ENCODE measurements around the gene GBGT1. TPM values are rescaled to one million over a fixed set of nuclear protein-coding genes. Genes with fewer than 3 reads are reported as not detected.

Gene GBGT1
- total and polyA plus RNA-seq, 2 experiments from 2014 or later, result 3.7 to 22.4 TPM

DNA sequence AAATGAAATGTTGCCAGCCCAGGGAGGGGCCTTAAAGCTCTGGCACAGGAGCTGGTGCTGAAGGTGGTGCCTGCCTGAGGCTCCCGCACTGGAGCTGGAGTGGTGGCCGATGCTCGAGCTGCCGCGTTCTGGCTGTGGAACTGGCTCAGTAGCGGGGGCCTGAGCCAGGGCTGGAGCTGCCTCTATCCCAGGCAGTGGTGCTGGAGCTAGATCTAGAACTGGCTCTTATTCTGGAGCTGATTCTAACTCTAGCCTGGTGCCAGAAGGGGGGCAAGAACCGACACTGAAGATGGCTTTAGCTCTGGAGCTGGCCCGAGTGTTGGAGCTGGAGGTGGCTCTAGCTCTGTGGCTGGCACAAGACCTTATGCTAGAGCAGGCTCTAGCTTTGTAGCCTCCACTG lies 26.1 kb upstream of the GBGT1 start:
- no peak for ATAC-seq
- no peak for DNase-seq (ENCODE audit: low spot score)
- H3K9me3 Mint-ChIP-seq, result 0 out of 3 replicates have a peak, but pooled peaks cover 2% of the 10 kb centered on the region
- H3K4me1 Mint-ChIP-seq, result peaks cover 2% of the 10 kb centered on the region; the same call in 1 of the 3 replicates
- H3K27ac Mint-ChIP-seq, result no peak overlapping the region
- no peak overlapping the region for H3K4me3 Mint-ChIP-seq
- no peaks in the 10 kb centered on the region for H3K36me3 Mint-ChIP-seq (ENCODE audit: low read depth)
- Histone ChIP-seq H3K4me3 (no peak overlapping the region), H3K27ac (ENCODE audit: low read depth) (no peak overlapping the region), H4K20me1 (replicated peaks; ENCODE audit: insufficient read depth) (no peaks in the 10 kb centered on the region), H3K36me3 (ENCODE audit: insufficient read depth) (no peaks in the 10 kb centered on the region), H3K79me2 (replicated peaks; ENCODE audit: insufficient read depth) (no peaks in the 10 kb centered on the region), H3K9me2 (ENCODE audit: insufficient read depth) (no peaks in the 10 kb centered on the region), H3F3A (replicated peaks; ENCODE audit: low read depth) (no peaks in the 10 kb centered on the region), H3K4me2 (no peak overlapping the region), H2AFZ (no peak overlapping the region), H3K4me1 (ENCODE audit: insufficient read depth) (no peaks in the 10 kb centered on the region), H3K27me3 (ENCODE audit: insufficient read depth) (peaks cover 10% of the 10 kb centered on the region; the same call in 1 of the 2 replicates)
- H3K27me3 Mint-ChIP-seq (ENCODE audit: insufficient read depth, low read depth, poor library complexity), result peaks cover 20% of the 10 kb centered on the region
- TF ChIP-seq STAT1 (IDR thresholded peaks at IDR 0.05; ENCODE audit: unreplicated experiment) (no peak), ZNF114 (CRISPR knock-in tag; IDR thresholded peaks at IDR 0.05) (no peak), ZNF331 (CRISPR knock-in tag; IDR thresholded peaks at IDR 0.05; ENCODE audit: low read depth) (no peak), POLR2AphosphoS5 (IDR thresholded peaks at IDR 0.05; ENCODE audit: low read depth) (no peak), CREB1 (CRISPR knock-in tag; IDR thresholded peaks at IDR 0.05; ENCODE audit: low read depth) (no peak), EZH2phosphoT487 (IDR thresholded peaks at IDR 0.05; ENCODE audit: unreplicated experiment) (no peak)
- TF ChIP-seq, protein P1, sequence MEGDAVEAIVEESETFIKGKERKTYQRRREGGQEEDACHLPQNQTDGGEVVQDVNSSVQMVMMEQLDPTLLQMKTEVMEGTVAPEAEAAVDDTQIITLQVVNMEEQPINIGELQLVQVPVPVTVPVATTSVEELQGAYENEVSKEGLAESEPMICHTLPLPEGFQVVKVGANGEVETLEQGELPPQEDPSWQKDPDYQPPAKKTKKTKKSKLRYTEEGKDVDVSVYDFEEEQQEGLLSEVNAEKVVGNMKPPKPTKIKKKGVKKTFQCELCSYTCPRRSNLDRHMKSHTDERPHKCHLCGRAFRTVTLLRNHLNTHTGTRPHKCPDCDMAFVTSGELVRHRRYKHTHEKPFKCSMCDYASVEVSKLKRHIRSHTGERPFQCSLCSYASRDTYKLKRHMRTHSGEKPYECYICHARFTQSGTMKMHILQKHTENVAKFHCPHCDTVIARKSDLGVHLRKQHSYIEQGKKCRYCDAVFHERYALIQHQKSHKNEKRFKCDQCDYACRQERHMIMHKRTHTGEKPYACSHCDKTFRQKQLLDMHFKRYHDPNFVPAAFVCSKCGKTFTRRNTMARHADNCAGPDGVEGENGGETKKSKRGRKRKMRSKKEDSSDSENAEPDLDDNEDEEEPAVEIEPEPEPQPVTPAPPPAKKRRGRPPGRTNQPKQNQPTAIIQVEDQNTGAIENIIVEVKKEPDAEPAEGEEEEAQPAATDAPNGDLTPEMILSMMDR (conservative IDR thresholded peaks at IDR 0.05; ENCODE audit: low read depth in 2 of 2), result no peak
- TF ChIP-seq, protein P2, sequence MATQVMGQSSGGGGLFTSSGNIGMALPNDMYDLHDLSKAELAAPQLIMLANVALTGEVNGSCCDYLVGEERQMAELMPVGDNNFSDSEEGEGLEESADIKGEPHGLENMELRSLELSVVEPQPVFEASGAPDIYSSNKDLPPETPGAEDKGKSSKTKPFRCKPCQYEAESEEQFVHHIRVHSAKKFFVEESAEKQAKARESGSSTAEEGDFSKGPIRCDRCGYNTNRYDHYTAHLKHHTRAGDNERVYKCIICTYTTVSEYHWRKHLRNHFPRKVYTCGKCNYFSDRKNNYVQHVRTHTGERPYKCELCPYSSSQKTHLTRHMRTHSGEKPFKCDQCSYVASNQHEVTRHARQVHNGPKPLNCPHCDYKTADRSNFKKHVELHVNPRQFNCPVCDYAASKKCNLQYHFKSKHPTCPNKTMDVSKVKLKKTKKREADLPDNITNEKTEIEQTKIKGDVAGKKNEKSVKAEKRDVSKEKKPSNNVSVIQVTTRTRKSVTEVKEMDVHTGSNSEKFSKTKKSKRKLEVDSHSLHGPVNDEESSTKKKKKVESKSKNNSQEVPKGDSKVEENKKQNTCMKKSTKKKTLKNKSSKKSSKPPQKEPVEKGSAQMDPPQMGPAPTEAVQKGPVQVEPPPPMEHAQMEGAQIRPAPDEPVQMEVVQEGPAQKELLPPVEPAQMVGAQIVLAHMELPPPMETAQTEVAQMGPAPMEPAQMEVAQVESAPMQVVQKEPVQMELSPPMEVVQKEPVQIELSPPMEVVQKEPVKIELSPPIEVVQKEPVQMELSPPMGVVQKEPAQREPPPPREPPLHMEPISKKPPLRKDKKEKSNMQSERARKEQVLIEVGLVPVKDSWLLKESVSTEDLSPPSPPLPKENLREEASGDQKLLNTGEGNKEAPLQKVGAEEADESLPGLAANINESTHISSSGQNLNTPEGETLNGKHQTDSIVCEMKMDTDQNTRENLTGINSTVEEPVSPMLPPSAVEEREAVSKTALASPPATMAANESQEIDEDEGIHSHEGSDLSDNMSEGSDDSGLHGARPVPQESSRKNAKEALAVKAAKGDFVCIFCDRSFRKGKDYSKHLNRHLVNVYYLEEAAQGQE (IDR thresholded peaks at IDR 0.05; ENCODE audit: unreplicated experiment), result no peak

DNA sequence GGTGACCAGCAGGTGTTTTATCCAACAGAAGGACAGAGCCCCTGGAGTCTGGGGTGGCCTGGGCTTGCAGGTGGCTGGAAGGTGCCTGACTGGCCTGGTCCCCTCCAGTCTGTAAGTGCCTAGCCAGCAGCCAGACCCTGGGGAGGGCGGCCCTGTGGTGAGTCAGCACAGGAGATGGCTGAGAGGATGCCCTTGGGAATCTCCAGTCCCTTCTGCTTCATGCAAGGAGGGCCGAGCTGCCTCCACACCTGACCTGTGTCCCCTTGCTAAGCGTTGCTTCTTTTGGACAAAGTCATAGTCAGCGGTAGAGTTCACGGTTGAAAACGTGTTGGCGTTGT lies 25.1 kb upstream of the GBGT1 start:
- H3K4me2 ChIP-seq, result no peak overlapping the region
- H3K36me3 Mint-ChIP-seq (ENCODE audit: low read depth), result no peaks in the 10 kb centered on the region
- no peak overlapping the region for H3K27ac ChIP-seq (ENCODE audit: low read depth)
- peaks cover 21% of the 10 kb centered on the region for H3K27me3 Mint-ChIP-seq (ENCODE audit: insufficient read depth, low read depth, poor library complexity)
- no peak for DNase-seq (ENCODE audit: low spot score)
- no peaks in the 10 kb centered on the region for H3K9me2 ChIP-seq (ENCODE audit: insufficient read depth)
- H3K27ac Mint-ChIP-seq, result no peak overlapping the region
- H3K36me3 ChIP-seq (ENCODE audit: insufficient read depth), result no peaks in the 10 kb centered on the region
- no peak overlapping the region for H3K4me3 ChIP-seq
- H3K79me2 ChIP-seq (replicated peaks; ENCODE audit: insufficient read depth), result no peaks in the 10 kb centered on the region
- 0 out of 3 replicates have a peak, but pooled peaks cover 2% of the 10 kb centered on the region for H3K9me3 Mint-ChIP-seq
- no peaks in the 10 kb centered on the region for H4K20me1 ChIP-seq (replicated peaks; ENCODE audit: insufficient read depth)
- ATAC-seq, result no peak
- H3K4me3 Mint-ChIP-seq, result no peak overlapping the region
- peaks cover 2% of the 10 kb centered on the region; the same call in 1 of the 3 replicates for H3K4me1 Mint-ChIP-seq
- no peak overlapping the region for H2AFZ ChIP-seq
- peaks cover 10% of the 10 kb centered on the region; the same call in 1 of the 2 replicates for H3K27me3 ChIP-seq (ENCODE audit: insufficient read depth)
- no peaks in the 10 kb centered on the region for H3K4me1 ChIP-seq (ENCODE audit: insufficient read depth)
- H3F3A ChIP-seq (replicated peaks; ENCODE audit: low read depth), result no peaks in the 10 kb centered on the region
- TF ChIP-seq ZNF114 (CRISPR knock-in tag; IDR thresholded peaks at IDR 0.05) (no peak), NANOG (IDR thresholded peaks at IDR 0.05; ENCODE audit: borderline replicate concordance) (no peak), CREB1 (CRISPR knock-in tag; IDR thresholded peaks at IDR 0.05; ENCODE audit: low read depth) (no peak), EZH2phosphoT487 (IDR thresholded peaks at IDR 0.05; ENCODE audit: unreplicated experiment) (no peak), EZH2 (IDR thresholded peaks at IDR 0.05; ENCODE audit: low read depth, unreplicated experiment) (no peak), JUNB (IDR thresholded peaks at IDR 0.05; ENCODE audit: unreplicated experiment) (no peak), POLR2AphosphoS5 (IDR thresholded peaks at IDR 0.05; ENCODE audit: low read depth) (no peak)
- TF ChIP-seq, protein P1 (conservative IDR thresholded peaks at IDR 0.05; ENCODE audit: low read depth in 2 of 2), result no peak
- TF ChIP-seq, protein P3, sequence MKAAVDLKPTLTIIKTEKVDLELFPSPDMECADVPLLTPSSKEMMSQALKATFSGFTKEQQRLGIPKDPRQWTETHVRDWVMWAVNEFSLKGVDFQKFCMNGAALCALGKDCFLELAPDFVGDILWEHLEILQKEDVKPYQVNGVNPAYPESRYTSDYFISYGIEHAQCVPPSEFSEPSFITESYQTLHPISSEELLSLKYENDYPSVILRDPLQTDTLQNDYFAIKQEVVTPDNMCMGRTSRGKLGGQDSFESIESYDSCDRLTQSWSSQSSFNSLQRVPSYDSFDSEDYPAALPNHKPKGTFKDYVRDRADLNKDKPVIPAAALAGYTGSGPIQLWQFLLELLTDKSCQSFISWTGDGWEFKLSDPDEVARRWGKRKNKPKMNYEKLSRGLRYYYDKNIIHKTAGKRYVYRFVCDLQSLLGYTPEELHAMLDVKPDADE (IDR thresholded peaks at IDR 0.05), result no peak
- TF ChIP-seq, protein P2 (IDR thresholded peaks at IDR 0.05; ENCODE audit: unreplicated experiment), result no peak

Measured in GM23338 (cell line).